A204.1 (cell line): Measurements from ENCODE around the gene STAG3.
"Not testable (repeated sequence)": the region's sequence is repeated elsewhere in the genome, so short reads cannot be mapped to it uniquely, and the experiment has no call there.

Experiments used
- FAIRE-seq: peaks from 2 replicates; lab custom pipeline; 2012; peaks lifted over from hg19 to GRCh38; lab: Jason Lieb, UNC

Gene STAG3

DNA sequence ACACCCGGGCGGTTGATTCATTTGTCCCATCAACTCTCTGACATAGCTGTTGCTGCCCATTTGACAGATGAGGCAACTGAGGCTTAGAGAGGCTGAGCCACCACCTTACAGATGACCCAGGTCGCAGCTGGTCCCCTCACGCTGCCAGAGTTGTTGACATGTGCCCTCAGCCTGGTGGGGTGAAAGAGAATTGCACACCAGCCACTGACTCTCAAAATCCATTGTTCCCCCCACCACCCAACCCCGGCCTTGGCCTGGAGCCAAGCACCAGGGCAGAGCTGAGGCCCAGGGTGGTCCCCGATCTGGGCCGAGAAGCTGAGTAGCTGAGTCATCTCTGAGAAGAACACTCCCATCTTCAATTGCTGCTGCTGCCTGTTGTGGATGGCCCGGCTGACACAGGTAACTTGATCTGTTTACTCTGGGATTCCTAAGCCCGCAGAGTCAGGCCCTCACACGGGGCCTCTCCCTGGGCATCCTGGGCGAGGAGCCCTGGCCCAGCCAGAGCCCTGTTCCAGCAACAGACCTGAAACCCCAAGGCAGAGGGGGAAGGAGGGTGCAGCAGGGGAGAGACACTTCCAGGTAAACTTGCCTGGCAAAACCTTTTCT is 69.5 kb downstream of the STAG3 start:
- FAIRE-seq = no peak

- FAIRE-seq = no peak
Observed at GRCh38 chr7:100248483-100248882, 70.8 kb downstream of the STAG3 start.

- FAIRE-seq = no peak
Observed at GRCh38 chr7:100257017-100257416, 79.3 kb downstream of the STAG3 start.

GRCh38 chr7:100259984-100260383 is 82.3 kb downstream of the STAG3 start:
- FAIRE-seq = not testable (repeated sequence)

DNA sequence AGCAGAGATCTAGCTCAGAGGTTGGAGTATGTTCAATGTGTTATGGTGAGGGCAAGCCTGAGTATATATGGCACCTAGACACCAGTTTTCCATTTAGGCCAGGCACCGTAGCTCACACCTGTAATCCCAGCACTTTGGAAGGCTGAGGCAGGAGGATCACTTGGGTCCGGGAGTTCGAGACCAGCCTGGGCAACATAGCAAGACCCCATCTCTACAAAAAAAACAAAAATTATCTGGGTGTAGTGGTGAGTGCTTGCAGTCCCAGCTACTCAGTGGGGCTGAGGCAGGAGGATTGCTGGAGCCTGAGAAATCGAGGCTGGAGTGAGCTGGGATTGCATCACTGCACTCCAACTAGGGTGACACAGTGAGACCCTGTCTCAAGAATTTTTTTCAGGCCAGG is 85.2 kb downstream of the STAG3 start:
- not testable (repeated sequence) for FAIRE-seq
